Upper lobe of left lung (tissue), 6 donors: Measurements from ENCODE around the gene TMEM256. TPM values are rescaled to one million over a fixed set of nuclear protein-coding genes. Genes with fewer than 3 reads are reported as not detected.

Experiments
- ATAC-seq, 2 donors: fragments of 200-7000 bp; cut with Tn5 transposase; one replicate each; pipeline ENCODE4 v1.9.1; 2022; ENCODE audit warnings: mild to moderate bottlenecking in 2 of 2, moderate library complexity in 2 of 2; ENCODE audit not compliant: low FRiP score in 2 of 2
- DNase-seq, 2 donors: peaks; one replicate each; pipeline ENCODE4 v3.0.0-alpha.2; 2019 to 2020
- H3K27ac ChIP-seq, 4 donors: fragments of 200-600 bp; sonication (generic); one replicate each; pipeline ENCODE4 v1.5.1; 2016 to 2019
- H3K27me3 ChIP-seq, 4 donors: fragments of 200-600 bp; sonication (generic); one replicate each; pipeline ENCODE4 v1.5.1; 2017 to 2019
- H3K36me3 ChIP-seq, 4 donors: fragments of 200-600 bp; sonication (generic); one replicate each; pipeline ENCODE4 v1.5.1; 2016 to 2019
- H3K4me1 ChIP-seq, 4 donors: fragments of 200-600 bp; sonication (generic); one replicate each; pipeline ENCODE4 v1.5.1; 2018 to 2019
- H3K4me3 ChIP-seq, 4 donors: fragments of 200-600 bp; sonication (generic); one replicate each; pipeline ENCODE4 v1.5.1; 2017 to 2019; ENCODE audit warnings: mild to moderate bottlenecking in 2 of 4, moderate library complexity in 1 of 4
- H3K9me3 ChIP-seq, 4 donors: fragments of 200-600 bp; sonication (generic); one replicate each; pipeline ENCODE4 v1.5.1; 2018 to 2019
- CTCF ChIP-seq, 6 experiments: fragments of 450-650 bp in 4 of 6; fragments of 200-600 bp in 2 of 6; sonication (generic) in 2 of 6; IDR thresholded peaks; one replicate each; pipeline ENCODE4 v1.5.1; 2016 to 2019; ENCODE audit warnings: antibody characterized with exemption in 6 of 6
- EP300 ChIP-seq, 4 donors: sonication (generic); formaldehyde crosslinking; IDR thresholded peaks; one replicate each; pipeline ENCODE4 v1.5.1; 2017; ENCODE audit warnings: antibody characterized with exemption in 4 of 4, control low read depth in 2 of 4
- POLR2A ChIP-seq, 4 donors: fragments of 450-650 bp; IDR thresholded peaks; one replicate each; pipeline ENCODE4 v1.5.1; 2016 to 2017; ENCODE audit warnings: antibody characterized with exemption in 4 of 4, mild to moderate bottlenecking in 2 of 4
- POLR2AphosphoS5 ChIP-seq, 2 donors: sonication (generic); formaldehyde crosslinking; IDR thresholded peaks; one replicate each; pipeline ENCODE4 v1.5.1; 2017; ENCODE audit warnings: antibody characterized with exemption in 2 of 2
- WGBS, 2 donors: methylation state at CpG; one replicate each; pipeline ENCODE4 v1.1.5; 2017 to 2018; 5-methylcytosine and 5-hydroxymethylcytosine counted together
- total RNA-seq, 6 donors: library from RNA; depleted of rRNA in 4 of 6; stranded (reverse); fragments of >200 nt in 4 of 6; gene quantifications; one replicate each; pipeline versions ENCODE4 v1.1.0 to v1.2.1, GENCODE V29; 2016 to 2021
- donor health status: DM: no; HTN: no; CAD: no; lungs with moderate emphysema.
- donor health status: DM: no; HTN: yes; CAD: no; lungs with severe emphysema.

Gene TMEM256
- total RNA-seq, 6 donors from 2014 or later, result 21.6 to 65.0 (median 52.6) TPM

GRCh38 chr17:7354262-7354843 lies 49.5 kb downstream of the TMEM256 start:
- WGBS, 2 donors, result 76 to 78% methylated on average over 7 to 9 of the region's 9 CpGs
- Histone ChIP-seq H3K27ac (peak overlapping the region in 2 of 4 donors; percentile 44 to 95), H3K4me3 (no peak overlapping the region), H3K27me3 (no peaks in the 10 kb centered on the region), H3K4me1 (peaks cover 36 to 57% (median 42%) of the 10 kb centered on the region in 4 donors), H3K36me3 (no peaks in the 10 kb centered on the region), H3K9me3 (no peaks in the 10 kb centered on the region)
- no peak for TF ChIP-seq POLR2A (IDR thresholded peaks at IDR 0.05)
- no peak for TF ChIP-seq CTCF (IDR thresholded peaks at IDR 0.05)
- no peak for TF ChIP-seq POLR2AphosphoS5 (IDR thresholded peaks at IDR 0.05)
- TF ChIP-seq EP300 (IDR thresholded peaks at IDR 0.05), result no peak
- ATAC-seq, result no peak
- DNase-seq, result no peak

Other genes with a start within 250 kb of the TMEM256 start
- gene ASGR1, start 224.7 kb downstream of the TMEM256 start, total RNA-seq, result 10 to 100 TPM in 1 of 6 donors, 1 to 10 TPM in 4, not detected in 1; 1.1 to 11.5 (median 6.8) TPM
- 10 to 100 TPM; 10.5 to 32.5 (median 19.4) TPM for gene DLG4, start 184.3 kb downstream of the TMEM256 start, total RNA-seq
- gene ACADVL, start 184.2 kb downstream of the TMEM256 start, total RNA-seq, result 1,000 to 10,000 TPM in 2 of 6 donors, 100 to 1,000 TPM in 4; 377 to 1,449 (median 553) TPM
- gene DVL2, start 169.6 kb downstream of the TMEM256 start, total RNA-seq, result 10 to 100 TPM; 40.4 to 70.2 (median 42.4) TPM
- 10 to 100 TPM; 25.4 to 54.5 (median 31.2) TPM for gene PHF23, start 164.6 kb downstream of the TMEM256 start, total RNA-seq
- 100 to 1,000 TPM; 381 to 631 (median 601) TPM for gene GABARAP, start 161.6 kb downstream of the TMEM256 start, total RNA-seq
- 100 to 1,000 TPM in 2 of 6 donors, 10 to 100 TPM in 4; 62.9 to 139 (median 75.0) TPM for gene CTDNEP1, start 152.4 kb downstream of the TMEM256 start, total RNA-seq
- 10 to 100 TPM in 5 of 6 donors, 1 to 10 TPM in 1; 5.2 to 36.3 (median 21.0) TPM for gene ELP5, start 151.9 kb downstream of the TMEM256 start, total RNA-seq
- gene CLDN7, start 141.6 kb downstream of the TMEM256 start, total RNA-seq, result 100 to 1,000 TPM in 5 of 6 donors, 10 to 100 TPM in 1; 57.6 to 201 (median 137) TPM
- gene SLC2A4, start 122.4 kb downstream of the TMEM256 start, total RNA-seq, result 1 to 10 TPM; 1.0 to 5.2 (median 1.2) TPM
- gene YBX2, start 109.5 kb downstream of the TMEM256 start, total RNA-seq, result 1 to 10 TPM in 3 of 6 donors, under 1 TPM in 2, not detected in 1; 0.14 to 2.2 (median 1.2) TPM
- 100 to 1,000 TPM in 5 of 6 donors, 10 to 100 TPM in 1; 84.9 to 303 (median 207) TPM for gene EIF5A, start 96.5 kb downstream of the TMEM256 start, total RNA-seq
- gene GPS2, start 88.7 kb downstream of the TMEM256 start, total RNA-seq, result 100 to 1,000 TPM in 2 of 6 donors, 10 to 100 TPM in 4; 55.2 to 109 (median 95.7) TPM
- 10 to 100 TPM; 14.2 to 77.5 (median 37.5) TPM for gene NEURL4, start 74.8 kb downstream of the TMEM256 start, total RNA-seq
- 100 to 1,000 TPM in 1 of 6 donors, 10 to 100 TPM in 4, 1 to 10 TPM in 1; 8.5 to 114 (median 22.8) TPM for gene ACAP1, start 67.6 kb downstream of the TMEM256 start, total RNA-seq
- gene KCTD11, start 51.9 kb downstream of the TMEM256 start, total RNA-seq, result 10 to 100 TPM in 3 of 6 donors, 1 to 10 TPM in 3; 5.2 to 13.8 (median 10.5) TPM
- 1 to 10 TPM in 1 of 6 donors, not detected in 5; 1.0 TPM for gene TMEM95, start 48.9 kb downstream of the TMEM256 start, total RNA-seq
- gene TNK1, start 23.0 kb downstream of the TMEM256 start, total RNA-seq, result 10 to 100 TPM in 1 of 6 donors, 1 to 10 TPM in 5; 5.8 to 16.8 (median 8.2) TPM
- 10 to 100 TPM; 20.6 to 64.5 (median 37.7) TPM for gene PLSCR3, start 9.6 kb downstream of the TMEM256 start, total RNA-seq
- gene NLGN2, start 3.7 kb upstream of the TMEM256 start, total RNA-seq, result 10 to 100 TPM in 3 of 6 donors, 1 to 10 TPM in 3; 3.8 to 16.8 (median 8.9) TPM
- not detected for gene SPEM1, start 16.2 kb upstream of the TMEM256 start, total RNA-seq
- gene SPEM2, start 21.5 kb upstream of the TMEM256 start, total RNA-seq, result not detected
- gene SPEM3, start 24.8 kb upstream of the TMEM256 start, total RNA-seq, result not detected
- 10 to 100 TPM in 5 of 6 donors, 1 to 10 TPM in 1; 9.7 to 14.3 (median 13.1) TPM for gene TMEM102, start 31.3 kb upstream of the TMEM256 start, total RNA-seq
- gene FGF11, start 35.4 kb upstream of the TMEM256 start, total RNA-seq, result 1 to 10 TPM in 2 of 6 donors, under 1 TPM in 3, not detected in 1; 0.15 to 2.0 (median 0.57) TPM
- gene CHRNB1, start 41.0 kb upstream of the TMEM256 start, total RNA-seq, result 10 to 100 TPM in 1 of 6 donors, 1 to 10 TPM in 5; 1.9 to 11.5 (median 7.0) TPM
- gene ZBTB4, start 75.5 kb upstream of the TMEM256 start, total RNA-seq, result 10 to 100 TPM; 54.4 to 90.1 (median 74.2) TPM
- not detected for gene SLC35G6, start 77.3 kb upstream of the TMEM256 start, total RNA-seq
- gene POLR2A, start 80.3 kb upstream of the TMEM256 start, total RNA-seq, result 100 to 1,000 TPM in 4 of 6 donors, 10 to 100 TPM in 2; 79.5 to 139 (median 112) TPM
- 100 to 1,000 TPM in 1 of 6 donors, 10 to 100 TPM in 5; 32.3 to 158 (median 73.2) TPM for gene TNFSF12, start 145.0 kb upstream of the TMEM256 start, total RNA-seq
- gene TNFSF13, start 154.7 kb upstream of the TMEM256 start, total RNA-seq, result 100 to 1,000 TPM in 4 of 6 donors, 10 to 100 TPM in 2; 74.2 to 226 (median 129) TPM
- 100 to 1,000 TPM in 1 of 6 donors, 10 to 100 TPM in 5; 54.2 to 108 (median 57.5) TPM for gene SENP3, start 157.8 kb upstream of the TMEM256 start, total RNA-seq
- 100 to 1,000 TPM in 5 of 6 donors, 10 to 100 TPM in 1; 76.5 to 500 (median 260) TPM for gene CD68, start 175.5 kb upstream of the TMEM256 start, total RNA-seq
- 100 to 1,000 TPM in 1 of 6 donors, 10 to 100 TPM in 5; 50.6 to 121 (median 56.2) TPM for gene MPDU1, start 179.8 kb upstream of the TMEM256 start, total RNA-seq
- gene SOX15, start 186.0 kb upstream of the TMEM256 start, total RNA-seq, result 1 to 10 TPM in 1 of 6 donors, under 1 TPM in 2, not detected in 3; 0.63 to 1.5 (median 0.71) TPM
- 10 to 100 TPM; 35.6 to 46.1 (median 38.4) TPM for gene FXR2, start 210.8 kb upstream of the TMEM256 start, total RNA-seq
- 100 to 1,000 TPM in 1 of 6 donors, 10 to 100 TPM in 5; 66.4 to 155 (median 81.3) TPM for gene SAT2, start 223.7 kb upstream of the TMEM256 start, total RNA-seq
- under 1 TPM in 3 of 6 donors, not detected in 3; 0.34 to 0.88 (median 0.46) TPM for gene SHBG, start 226.0 kb upstream of the TMEM256 start, total RNA-seq
- gene ATP1B2, start 246.8 kb upstream of the TMEM256 start, total RNA-seq, result 1 to 10 TPM in 2 of 6 donors, under 1 TPM in 2, not detected in 2; 0.46 to 2.2 (median 0.97) TPM